WERI-Rb-1 (cell line): Measurements from ENCODE around the gene ARNT2.

ENCODE experiments used
- DNase-seq: peaks from one replicate; pipeline ENCODE4 v3.0.0-alpha.2; 2020
- H3K27ac ChIP-seq: fragments of 250-450 bp; sonication (Bioruptor Pico); 2 replicates; pipeline ENCODE4 v1.5.1; 2020; ENCODE audit warnings: mild to moderate bottlenecking, moderate library complexity
- H3K27me3 ChIP-seq: fragments of 250-450 bp; sonication (Bioruptor Pico); 2 replicates; pipeline ENCODE4 v1.5.1; 2021; ENCODE audit warnings: mild to moderate bottlenecking, low read depth, moderate library complexity; ENCODE audit not compliant: insufficient read depth, severe bottlenecking
- H3K36me3 ChIP-seq: fragments of 250-450 bp; sonication (Bioruptor Pico); 2 replicates; pipeline ENCODE4 v1.5.1; 2020; ENCODE audit warnings: mild to moderate bottlenecking, moderate library complexity
- H3K4me3 ChIP-seq: 2 replicates; pipeline ENCODE4 v1.5.1; 2011; ENCODE audit warnings: low read depth, mild to moderate bottlenecking, control low read depth, low read length
- H3K9me3 ChIP-seq: fragments of 250-450 bp; sonication (Bioruptor Pico); 2 replicates; pipeline ENCODE4 v1.5.1; 2021; ENCODE audit warnings: mild to moderate bottlenecking, moderate library complexity; ENCODE audit not compliant: severe bottlenecking
- CTCF ChIP-seq: IDR thresholded peaks from 2 replicates; pipeline ENCODE4 v1.5.1; 2011; ENCODE audit warnings: low read depth, mild to moderate bottlenecking, control low read depth, inconsistent platforms, low read length

ARNT2 gene

GRCh38 chr15:80633221-80633620 lies 229.0 kb downstream of the ARNT2 start:
- Histone ChIP-seq H3K27me3 (no peaks in the 10 kb centered on the region), H3K4me3 (no peak overlapping the region), H3K36me3 (no peaks in the 10 kb centered on the region), H3K9me3 (no peaks in the 10 kb centered on the region), H3K27ac (no peak overlapping the region)
- TF ChIP-seq CTCF: no peak
- no peak for DNase-seq

- Histone ChIP-seq H3K27me3 (no peaks in the 10 kb centered on the region), H3K27ac (no peak overlapping the region), H3K4me3 (no peak overlapping the region), H3K9me3 (peaks cover 6% of the 10 kb centered on the region), H3K36me3 (no peaks in the 10 kb centered on the region)
- no peak for TF ChIP-seq CTCF
- DNase-seq: no peak
These were observed 231.8 kb downstream of the ARNT2 start for GRCh38 chr15:80635953-80636352.

GRCh38 chr15:80636675-80637074 lies 232.5 kb downstream of the ARNT2 start:
- no peak for TF ChIP-seq CTCF
- Histone ChIP-seq H3K9me3 (peaks cover 6% of the 10 kb centered on the region), H3K36me3 (no peaks in the 10 kb centered on the region), H3K27me3 (no peaks in the 10 kb centered on the region), H3K27ac (no peak overlapping the region), H3K4me3 (no peak overlapping the region)
- DNase-seq: no peak

- no peaks in the 10 kb centered on the region for H3K27me3 ChIP-seq
- H3K27ac ChIP-seq: no peak overlapping the region
- H3K9me3 ChIP-seq: peaks cover 6% of the 10 kb centered on the region
- TF ChIP-seq CTCF: no peak
- H3K4me3 ChIP-seq: no peak overlapping the region
- no peaks in the 10 kb centered on the region for H3K36me3 ChIP-seq
- DNase-seq: no peak
These were observed 233.6 kb downstream of the ARNT2 start for GRCh38 chr15:80637747-80638146.

- DNase-seq: no peak
- Histone ChIP-seq H3K4me3 (no peak overlapping the region), H3K27me3 (no peaks in the 10 kb centered on the region), H3K27ac (no peak overlapping the region), H3K9me3 (peaks cover 6% of the 10 kb centered on the region), H3K36me3 (no peaks in the 10 kb centered on the region)
- TF ChIP-seq CTCF: no peak
These were observed 234.5 kb downstream of the ARNT2 start for GRCh38 chr15:80638553-80639167.

- peaks cover 6% of the 10 kb centered on the region for H3K9me3 ChIP-seq
- H3K4me3 ChIP-seq: no peak overlapping the region
- TF ChIP-seq CTCF: no peak
- DNase-seq: no peak
- no peak overlapping the region for H3K27ac ChIP-seq
- H3K27me3 ChIP-seq: no peaks in the 10 kb centered on the region
- H3K36me3 ChIP-seq: no peaks in the 10 kb centered on the region
These were observed 235.0 kb downstream of the ARNT2 start for GRCh38 chr15:80639168-80639555.
